H1 (cell line): Measurements from ENCODE around the gene SMYD3. TPM values are rescaled to one million over a fixed set of nuclear protein-coding genes. Genes with fewer than 3 reads are reported as not detected.

Source experiments
- BCL11A ChIP-seq, 2 experiments: IDR thresholded peaks; one replicate each; pipeline ENCODE4 v1.6.1; 2011; ENCODE audit warnings: low read depth in 2 of 2, low read length in 2 of 2, mild to moderate bottlenecking in 2 of 2
- CHD2 ChIP-seq: IDR thresholded peaks from 2 replicates; pipeline ENCODE4 v1.6.1; 2012; ENCODE audit warnings: low read length, improper control_type of control experiment
- CHD7 ChIP-seq: fragments of 300-600 bp; sonication (generic); IDR thresholded peaks from 2 replicates; pipeline ENCODE4 v1.7.1; 2012; ENCODE audit warnings: low read length, moderate library complexity, mild to moderate bottlenecking, inconsistent platforms; ENCODE audit not compliant: insufficient replicate concordance
- HDAC6 ChIP-seq: IDR thresholded peaks from one replicate; pipeline ENCODE4 v1.7.1; 2012; ENCODE audit warnings: low read depth, mild to moderate bottlenecking, inconsistent platforms, low read length, moderate library complexity
- JUND ChIP-seq: IDR thresholded peaks from 2 replicates; pipeline ENCODE4 v1.6.1; 2011; ENCODE audit warnings: mild to moderate bottlenecking, improper control_type of control experiment, low read length
- KDM1A ChIP-seq: fragments of 200-600, 300-600 bp; sonication (generic); IDR thresholded peaks from 2 replicates; pipeline ENCODE4 v1.7.1; 2016; ENCODE audit warnings: mild to moderate bottlenecking, low read length, borderline replicate concordance
- PHF8 ChIP-seq: fragments of 200-600 bp; sonication (generic); conservative IDR thresholded peaks from 2 replicates; pipeline ENCODE4 v1.7.1; 2012; ENCODE audit warnings: low read depth, mild to moderate bottlenecking, inconsistent platforms, low read length, moderate library complexity
- RFX5 ChIP-seq: IDR thresholded peaks from 2 replicates; pipeline ENCODE4 v1.6.1; 2011; ENCODE audit warnings: low read depth, low read length, improper control_type of control experiment, borderline replicate concordance
- RNF2 ChIP-seq: fragments of 200-900, 300-1000 bp; sonication (generic); IDR thresholded peaks from 2 replicates; pipeline ENCODE4 v1.7.1; 2016; ENCODE audit warnings: borderline replicate concordance, low read depth, mild to moderate bottlenecking, antibody characterized with exemption, low read length; ENCODE audit not compliant: poor library complexity, severe bottlenecking; ENCODE audit errors: missing control alignments
- RXRA ChIP-seq: IDR thresholded peaks from 2 replicates; pipeline ENCODE4 v1.6.1; 2011; ENCODE audit warnings: low read depth, mild to moderate bottlenecking, low read length, moderate library complexity; ENCODE audit not compliant: insufficient read depth
- SP1 ChIP-seq: IDR thresholded peaks from 2 replicates; pipeline ENCODE4 v1.6.1; 2011; ENCODE audit warnings: low read depth, low read length
- SUZ12 ChIP-seq: fragments of 200-600 bp; sonication (generic); IDR thresholded peaks from 2 replicates; pipeline ENCODE4 v1.6.1; 2012; ENCODE audit warnings: mild to moderate bottlenecking, inconsistent platforms, low read length, moderate library complexity, mixed read lengths
- polyA plus RNA-seq, 7 experiments: library from polyadenylated mRNA; depleted of rRNA in 3 of 7; stranded (reverse) in 5 of 7; unstranded in 2 of 7; fragments of >200 nt in 5 of 7; fragments of 200-250 nt in 2 of 7; gene quantifications; 1 replicate in 5 of 7; 2 replicates in 1 of 7; 4 replicates in 1 of 7; pipeline versions ENCODE4 v1.2.1 to v1.2.3, GENCODE V29; 2011 to 2013; ENCODE audit warnings: missing spikeins in 2 of 7, mixed read lengths in 2 of 7
- total RNA-seq: library from RNA; stranded (reverse); fragmentation: NEBNext Ultra II Directional; extraction: Animal tissue kit (Norgen Biotek cat#: 25700); gene quantifications from 2 replicates; pipeline ENCODE4 v1.2.1, GENCODE V29; 2021

SMYD3 gene
- total and polyA plus RNA-seq, 2 of the 8 experiments (the other 6 are each of a cell fraction or from before 2014, with no cell fraction given): 17.3 to 25.4 TPM

GRCh38 chr1:246213502-246213901 lies 293.6 kb downstream of the SMYD3 start (continued):
- TF ChIP-seq CHD7 (no peak), HDAC6 (no peak), RXRA (no peak), BCL11A (IDR thresholded peaks at IDR 0.05; ENCODE audit: low read depth in 2 of 2, low read length in 2 of 2) (no peak), SP1 (no peak), SUZ12 (no peak), RFX5 (no peak), KDM1A (no peak), CHD2 (no peak), PHF8 (no peak), JUND (no peak), RNF2 (no peak)
